Measurements from ENCODE around the gene OPRD1.
"Not testable (repeated sequence)": the region's sequence is repeated elsewhere in the genome, so short reads cannot be mapped to it uniquely, and the experiment has no call there.

The OPRD1 gene

GRCh38 chr1:28803051-28803450, 8.9 kb upstream of the OPRD1 start:
- no peak for DNase-seq

- DNase-seq: no peak
Observed at GRCh38 chr1:28803662-28804061, 8.3 kb upstream of the OPRD1 start.

GRCh38 chr1:28804071-28804470, 7.9 kb upstream of the OPRD1 start:
- no peak for DNase-seq

DNA sequence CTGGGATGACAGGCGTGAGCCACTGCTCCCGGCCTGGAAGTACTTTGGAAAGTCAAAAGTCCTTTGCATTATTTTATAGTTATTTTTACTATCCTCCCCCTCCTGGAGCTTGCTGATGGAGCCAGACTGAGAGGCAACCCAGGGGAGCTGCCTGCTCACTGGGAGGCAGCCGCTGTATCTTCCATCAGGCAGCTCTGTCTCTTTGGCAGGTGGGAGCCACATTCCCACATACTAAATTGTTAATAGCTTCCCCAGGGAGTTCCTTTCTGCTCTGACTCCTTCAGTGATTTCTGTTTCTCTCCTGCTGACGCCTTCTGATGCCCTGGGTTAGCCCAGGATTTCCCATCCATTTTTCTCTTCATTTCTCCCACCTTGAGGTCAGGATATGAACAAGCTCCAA, 4.9 kb upstream of the OPRD1 start:
- no peak for DNase-seq

- DNase-seq: no peak
Observed at GRCh38 chr1:28807986-28808385, 4.0 kb upstream of the OPRD1 start.

- DNase-seq: no peak
Observed at GRCh38 chr1:28811369-28811765, 603 bp upstream of the OPRD1 start.

DNA sequence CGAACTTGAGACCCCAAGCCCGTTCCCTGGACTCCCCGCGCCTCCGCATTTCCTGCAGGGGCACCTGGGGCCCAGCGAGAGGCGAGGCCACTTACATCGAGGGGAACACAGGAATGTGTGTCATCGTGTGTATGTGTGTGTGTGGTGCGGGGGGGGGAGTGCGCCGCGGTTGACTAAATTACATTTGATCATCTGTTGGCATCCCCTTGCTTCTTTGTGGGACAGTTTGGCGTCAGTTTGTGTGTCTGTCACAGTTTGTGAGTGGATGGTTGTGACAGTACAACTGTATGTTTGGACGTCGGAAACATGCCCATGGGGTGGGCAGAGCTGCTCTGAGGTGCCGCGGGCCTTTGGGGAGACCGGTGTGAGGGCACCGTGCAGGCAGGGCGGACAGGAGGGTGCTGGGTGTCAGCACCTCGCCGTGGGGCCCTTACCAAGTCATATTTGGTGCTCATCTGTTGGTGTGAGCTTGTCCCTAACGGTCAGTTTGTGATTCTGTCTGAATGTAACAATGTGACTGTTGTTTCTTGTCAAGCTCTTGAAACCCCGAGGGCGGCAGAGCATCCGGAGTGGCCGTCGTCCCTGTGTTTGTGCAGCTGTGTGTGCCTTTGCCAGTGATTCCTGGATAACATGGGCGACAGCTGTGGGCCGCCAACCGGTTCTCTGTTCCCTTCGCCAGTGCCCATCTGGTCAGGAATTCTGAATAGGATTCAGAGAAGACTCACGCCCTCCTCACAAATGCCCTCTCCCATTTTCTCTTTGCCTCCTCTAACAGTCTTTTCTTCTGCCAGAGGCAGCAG, 899 bp downstream of the OPRD1 start:
- no peak for DNase-seq

DNA sequence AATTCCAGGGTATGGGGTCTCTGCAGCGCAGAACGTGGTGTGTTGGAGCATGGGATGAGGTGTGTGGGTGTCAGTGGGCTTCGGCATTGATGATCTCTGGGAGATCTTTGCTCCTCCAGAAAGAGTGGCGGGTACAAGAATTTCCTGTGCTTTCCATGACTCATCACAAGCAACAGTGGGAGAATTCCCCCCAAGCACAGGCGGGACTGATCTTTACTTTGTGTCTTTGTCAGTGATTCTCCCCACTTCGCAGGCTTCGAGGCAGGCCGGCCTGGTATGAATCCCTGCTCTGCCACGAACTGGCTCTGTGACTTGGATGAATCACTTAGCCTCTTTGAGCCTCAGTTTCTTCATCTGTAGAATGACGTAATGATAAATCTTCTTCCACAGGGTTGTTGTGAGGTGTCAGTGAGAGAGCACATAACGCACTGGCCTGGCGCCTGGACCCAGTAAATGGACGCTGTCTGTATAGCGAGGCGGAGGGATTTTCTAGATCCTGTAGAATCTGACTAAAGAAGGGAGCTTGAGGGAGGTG, 2.0 kb downstream of the OPRD1 start:
- DNase-seq: no peak

- DNase-seq: no peak
Observed at GRCh38 chr1:28815533-28816185, 3.7 kb downstream of the OPRD1 start.

DNA sequence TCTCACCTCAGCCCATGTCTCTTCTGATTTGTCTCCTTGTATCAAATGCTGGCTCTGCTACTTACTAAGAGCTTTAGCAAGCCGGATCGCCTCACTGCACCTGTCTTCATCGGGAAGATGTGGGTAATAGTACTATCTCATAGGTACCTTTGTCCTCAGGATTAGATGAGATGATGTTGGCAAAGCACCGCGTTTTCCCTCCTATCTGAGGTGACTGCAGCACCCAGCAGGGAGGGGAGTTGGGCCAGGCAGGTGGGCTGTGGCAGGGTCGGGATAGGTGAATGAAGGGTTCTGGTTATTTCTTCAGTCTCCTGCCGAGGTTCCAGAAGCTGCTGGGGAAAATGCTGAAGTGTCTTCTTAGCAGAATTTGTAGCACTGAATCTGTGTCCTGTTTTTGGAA, 5.2 kb downstream of the OPRD1 start:
- DNase-seq: no peak

- DNase-seq: no peak
Observed at GRCh38 chr1:28819020-28819419, 7.0 kb downstream of the OPRD1 start.

DNA sequence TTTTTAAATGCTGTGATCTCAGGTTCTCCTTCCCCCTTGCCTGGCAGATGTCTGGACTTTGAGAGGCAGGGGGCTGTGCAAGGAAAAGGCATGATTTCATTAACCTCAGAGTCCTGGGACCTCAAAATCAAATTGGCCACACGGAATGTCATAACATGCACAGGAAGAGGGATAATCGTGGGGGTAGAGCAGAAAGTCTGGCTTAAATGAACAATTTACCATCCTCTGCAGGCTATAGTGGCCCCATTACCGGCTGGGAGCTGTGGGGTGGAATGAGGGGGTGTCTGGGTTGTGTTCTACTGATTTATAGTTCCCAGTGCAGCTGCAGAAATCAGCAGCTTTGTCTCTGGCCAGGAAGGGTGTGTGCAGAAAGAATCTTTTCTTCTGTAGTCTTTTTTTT, 10.8 kb downstream of the OPRD1 start:
- DNase-seq: no peak

GRCh38 chr1:28824061-28824460, 12.1 kb downstream of the OPRD1 start:
- DNase-seq: not testable (repeated sequence)

- not testable (repeated sequence) for DNase-seq
Observed at GRCh38 chr1:28828227-28828858, 16.4 kb downstream of the OPRD1 start.

- DNase-seq: no peak
Observed at GRCh38 chr1:28830814-28831213, 18.8 kb downstream of the OPRD1 start.

DNA sequence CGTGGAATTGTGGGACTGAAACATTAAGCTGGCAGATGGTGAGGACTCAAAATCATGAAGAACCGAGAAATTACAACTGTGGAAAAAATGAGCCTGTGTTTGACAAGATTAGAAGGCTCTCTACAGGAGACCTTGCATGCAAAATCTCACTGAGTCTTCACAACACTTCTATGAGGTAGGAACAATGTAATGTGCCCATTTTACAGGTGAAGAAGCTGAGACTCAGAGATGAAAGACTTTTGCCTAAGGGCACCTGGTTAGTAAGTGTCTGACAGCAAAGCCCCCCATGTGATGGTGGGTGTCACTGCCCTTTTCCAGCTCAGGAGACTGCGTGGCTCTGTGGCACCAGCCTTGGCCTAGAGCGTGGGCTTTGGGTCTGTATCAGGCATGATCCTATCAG, 21.0 kb downstream of the OPRD1 start:
- no peak for DNase-seq

- DNase-seq: no peak
Observed at GRCh38 chr1:28833381-28833780, 21.4 kb downstream of the OPRD1 start.

DNA sequence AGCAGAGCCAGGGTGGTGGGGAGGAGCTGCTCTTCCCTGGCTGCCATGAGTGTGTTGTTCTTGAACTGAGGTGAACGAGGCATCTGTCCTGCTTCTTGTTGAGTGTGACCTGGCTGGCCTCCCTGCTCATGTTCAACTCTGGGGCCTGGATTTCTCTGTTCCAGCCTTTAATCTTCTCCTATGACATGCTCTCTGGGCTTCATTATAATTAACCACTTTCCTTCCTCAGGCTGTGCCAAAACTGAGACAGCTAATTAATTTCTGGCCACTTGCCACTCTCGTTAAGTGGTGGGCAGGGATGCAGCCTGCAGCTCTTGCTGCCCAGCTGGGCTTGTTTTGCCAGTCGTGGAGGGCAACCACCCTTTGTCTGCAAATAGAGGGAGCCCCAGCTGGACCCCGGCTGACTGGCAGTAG, 23.3 kb downstream of the OPRD1 start:
- DNase-seq: no peak

DNA sequence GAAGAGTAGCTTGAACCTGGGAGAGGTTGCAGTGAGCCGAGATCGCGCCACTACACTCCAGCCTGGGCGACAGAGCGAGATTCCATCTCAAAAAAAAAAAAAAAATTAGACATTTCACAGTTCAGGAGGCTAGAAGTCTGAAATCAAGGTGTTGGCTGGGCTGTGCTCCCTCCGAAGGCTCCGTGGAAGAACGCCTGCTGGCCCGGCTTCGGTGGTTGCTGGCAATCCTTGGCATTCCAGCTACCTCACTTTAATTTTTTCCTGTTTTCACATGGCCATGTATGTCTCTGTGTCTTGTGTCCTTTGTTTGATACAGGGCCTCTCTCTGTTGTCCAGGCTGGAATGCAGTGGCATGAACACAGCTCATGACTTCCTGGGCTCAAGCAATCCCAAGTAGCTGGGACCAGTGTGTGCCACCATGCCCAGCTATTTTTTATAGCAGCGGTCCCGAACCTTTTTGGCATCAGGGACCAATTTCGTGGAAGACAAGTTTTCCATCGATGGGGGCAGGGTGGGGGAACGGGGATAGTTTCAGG, 24.5 kb downstream of the OPRD1 start:
- no peak for DNase-seq

- DNase-seq: no peak
Observed at GRCh38 chr1:28840928-28841544, 29.1 kb downstream of the OPRD1 start.

- no peak for DNase-seq
Observed at GRCh38 chr1:28845786-28846543, 34.0 kb downstream of the OPRD1 start.

- DNase-seq: not testable (repeated sequence)
Observed at GRCh38 chr1:28847207-28847606, 35.2 kb downstream of the OPRD1 start.

Measured in stimulated activated CD4-positive, alpha-beta T cell treated with anti-CD3 and anti-CD28 coated beads, Interleukin-4, amount 100 ng/mL, for 24 hours (primary cell).